ENCODE results near the gene ARHGAP21. TPM values are rescaled to one million over a fixed set of nuclear protein-coding genes. Genes with fewer than 3 reads are reported as not detected.

ARHGAP21 gene
- total RNA-seq, 2 experiments from 2014 or later, result 18.8 to 19.8 TPM

DNA sequence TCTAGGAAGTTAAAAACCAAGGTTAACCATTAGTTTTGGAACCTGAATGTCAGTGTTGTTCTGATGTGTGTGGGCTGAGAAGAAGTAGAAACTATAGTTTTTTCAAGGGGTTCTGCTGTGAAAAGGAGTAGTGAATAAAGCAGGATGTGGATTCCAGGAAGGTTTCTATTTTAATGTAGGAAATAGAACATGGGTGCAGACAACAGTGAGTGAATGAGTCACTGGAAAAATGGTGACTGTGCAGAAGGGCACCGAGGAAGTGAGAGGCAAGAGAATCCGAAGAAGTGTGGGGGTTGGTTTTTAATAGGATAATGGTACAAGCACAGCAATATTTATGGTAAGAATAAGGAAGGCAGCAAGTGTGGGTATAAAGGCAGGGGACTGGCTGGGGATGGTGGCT lies 120.4 kb downstream of the ARHGAP21 start:
- ATAC-seq, result peak; percentile 92
- POLR2A ChIA-PET, result no interaction called here
- Mint-ChIP-seq H3K27me3 (no peaks in the 10 kb centered on the region), H3K4me3 (no peak overlapping the region), H3K9me3 (no peaks in the 10 kb centered on the region), H3K36me3 (ENCODE audit: low read depth) (peaks cover 22% of the 10 kb centered on the region), H3K4me1 (ENCODE audit: low read depth) (peaks cover 19% of the 10 kb centered on the region), H3K27ac (peak overlapping the region; percentile 79)
- CTCF ChIA-PET, result no interaction called here
- no peak for TF ChIP-seq CTCF (IDR thresholded peaks at IDR 0.05)
- DNase-seq, result peak; percentile 33
- intact Hi-C loops (cut with micrococcal nuclease), result no loop called here

DNA sequence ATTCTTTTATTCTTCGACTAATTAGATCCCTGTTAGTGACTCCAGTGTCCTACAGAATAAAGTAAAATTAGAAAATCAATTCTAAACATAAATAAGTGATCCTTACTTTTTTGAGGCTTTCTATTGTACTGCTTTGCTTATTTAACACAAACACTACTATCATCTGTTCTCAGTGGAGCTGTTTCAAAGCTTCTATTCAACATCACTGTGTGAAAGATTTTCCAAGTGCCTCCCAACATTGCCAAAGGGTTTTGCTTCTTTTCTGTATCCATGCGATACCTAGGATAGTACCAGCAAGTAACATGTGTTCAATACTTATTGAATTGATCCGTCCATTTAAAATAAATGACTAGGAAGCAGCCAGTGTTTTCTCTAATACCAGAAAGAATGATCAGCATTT lies 125.7 kb downstream of the ARHGAP21 start:
- ATAC-seq (no peak), DNase-seq (no peak)
- CTCF ChIA-PET, result no interaction called here
- no peaks in the 10 kb centered on the region for H3K27me3 Mint-ChIP-seq
- intact Hi-C loops (cut with micrococcal nuclease), result no loop called here
- no peak overlapping the region for H3K4me3 Mint-ChIP-seq
- H3K36me3 Mint-ChIP-seq (ENCODE audit: low read depth), result peaks cover 19% of the 10 kb centered on the region
- H3K27ac Mint-ChIP-seq, result no peak overlapping the region
- TF ChIP-seq CTCF (IDR thresholded peaks at IDR 0.05), result no peak
- no peaks in the 10 kb centered on the region for H3K9me3 Mint-ChIP-seq
- POLR2A ChIA-PET, result no interaction called here
- peaks cover 11% of the 10 kb centered on the region for H3K4me1 Mint-ChIP-seq (ENCODE audit: low read depth)

DNA sequence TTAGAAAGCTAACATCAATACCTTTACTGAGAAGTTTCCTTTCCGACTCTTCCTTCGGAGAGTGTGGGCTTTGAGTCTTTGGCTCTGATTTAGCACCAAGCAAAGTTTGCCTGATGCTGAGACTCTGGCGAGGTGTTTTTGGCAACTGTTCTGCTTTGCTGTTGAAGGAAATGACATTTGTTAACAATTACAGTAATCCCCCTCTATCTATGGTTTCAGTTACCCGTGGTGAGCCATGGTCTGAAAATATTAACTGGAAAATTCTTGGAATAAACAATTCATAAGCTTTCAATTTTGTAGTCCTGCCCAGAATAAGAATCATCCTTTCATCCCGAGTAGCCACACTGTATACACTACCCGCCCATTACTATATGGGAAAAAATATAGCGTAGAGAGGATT lies 126.3 kb downstream of the ARHGAP21 start:
- POLR2A ChIA-PET, result no interaction called here
- no peaks in the 10 kb centered on the region for H3K9me3 Mint-ChIP-seq
- H3K4me3 Mint-ChIP-seq, result no peak overlapping the region
- no peak overlapping the region for H3K27ac Mint-ChIP-seq
- no peak for ATAC-seq
- intact Hi-C loops (cut with micrococcal nuclease), result no loop called here
- H3K4me1 Mint-ChIP-seq (ENCODE audit: low read depth), result peaks cover 6% of the 10 kb centered on the region
- DNase-seq, result no peak
- H3K36me3 Mint-ChIP-seq (ENCODE audit: low read depth), result peaks cover 15% of the 10 kb centered on the region
- TF ChIP-seq CTCF (IDR thresholded peaks at IDR 0.05), result no peak
- CTCF ChIA-PET, result no interaction called here
- no peaks in the 10 kb centered on the region for H3K27me3 Mint-ChIP-seq

DNA sequence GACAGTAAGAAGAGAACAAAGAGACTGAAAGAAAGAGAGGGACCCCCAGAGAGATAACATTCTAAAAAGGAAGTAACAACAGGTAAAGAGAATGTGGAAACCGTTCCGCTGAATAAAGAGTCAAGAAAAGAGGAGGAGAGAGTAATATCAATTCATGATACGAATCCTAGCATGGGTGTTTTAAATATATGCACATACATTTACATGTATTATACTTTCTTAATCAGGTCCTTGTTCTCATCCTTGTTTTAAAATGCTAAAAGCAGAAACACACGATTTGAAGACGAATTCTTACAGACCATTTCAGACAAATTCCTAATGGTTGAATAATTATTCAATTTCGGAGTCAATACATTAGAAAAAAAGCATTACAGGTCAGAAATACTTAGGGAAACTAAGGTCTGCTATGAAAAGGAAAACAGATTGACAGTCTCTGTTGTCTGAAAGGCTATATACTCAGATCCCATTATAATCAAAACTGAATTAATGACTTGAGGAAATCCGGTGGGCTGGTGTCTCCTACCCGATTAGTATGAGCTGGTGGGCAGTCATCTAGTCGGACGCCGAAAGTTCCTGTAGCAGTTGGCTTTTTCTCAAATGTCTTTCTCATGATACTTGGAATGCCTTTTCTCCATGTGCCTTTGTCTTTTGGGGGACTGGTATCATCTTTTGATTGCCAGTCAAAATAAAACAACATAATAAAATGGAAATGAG lies 127.3 kb downstream of the ARHGAP21 start:
- peaks cover 18% of the 10 kb centered on the region for H3K36me3 Mint-ChIP-seq (ENCODE audit: low read depth)
- ChIA-PET CTCF (no interaction called here), POLR2A (no interaction called here)
- no peak overlapping the region for H3K4me3 Mint-ChIP-seq
- intact Hi-C loops (cut with micrococcal nuclease), result no loop called here
- peaks cover 3% of the 10 kb centered on the region for H3K4me1 Mint-ChIP-seq (ENCODE audit: low read depth)
- H3K9me3 Mint-ChIP-seq, result no peaks in the 10 kb centered on the region
- no peak overlapping the region for H3K27ac Mint-ChIP-seq
- H3K27me3 Mint-ChIP-seq, result no peaks in the 10 kb centered on the region
- no peak for DNase-seq
- no peak for TF ChIP-seq CTCF (IDR thresholded peaks at IDR 0.05)
- no peak for ATAC-seq

GRCh38 chr10:24590697-24591457 lies 132.8 kb downstream of the ARHGAP21 start:
- CTCF ChIA-PET, result no interaction called here
- Mint-ChIP-seq H3K27ac (no peak overlapping the region), H3K36me3 (ENCODE audit: low read depth) (peaks cover 26% of the 10 kb centered on the region), H3K9me3 (no peaks in the 10 kb centered on the region), H3K27me3 (no peaks in the 10 kb centered on the region), H3K4me1 (ENCODE audit: low read depth) (peaks cover 3% of the 10 kb centered on the region), H3K4me3 (no peak overlapping the region)
- no peak for DNase-seq
- POLR2A ChIA-PET, result no interaction called here
- no peak for TF ChIP-seq CTCF (IDR thresholded peaks at IDR 0.05)
- ATAC-seq, result peak; percentile 37
- intact Hi-C loops (cut with micrococcal nuclease), result no loop called here
